NOMO-1 treated with DMSO at 0.1 percent for 48 hours (cell line): ENCODE data around the gene SELENOS.

Experiments used
- DNase-seq: peaks from one replicate; lab custom pipeline; 2025; ENCODE audit not compliant: unreplicated experiment; lab: John Stamatoyannopoulos, UW

SELENOS gene, protein sequence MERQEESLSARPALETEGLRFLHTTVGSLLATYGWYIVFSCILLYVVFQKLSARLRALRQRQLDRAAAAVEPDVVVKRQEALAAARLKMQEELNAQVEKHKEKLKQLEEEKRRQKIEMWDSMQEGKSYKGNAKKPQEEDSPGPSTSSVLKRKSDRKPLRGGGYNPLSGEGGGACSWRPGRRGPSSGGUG

DNA sequence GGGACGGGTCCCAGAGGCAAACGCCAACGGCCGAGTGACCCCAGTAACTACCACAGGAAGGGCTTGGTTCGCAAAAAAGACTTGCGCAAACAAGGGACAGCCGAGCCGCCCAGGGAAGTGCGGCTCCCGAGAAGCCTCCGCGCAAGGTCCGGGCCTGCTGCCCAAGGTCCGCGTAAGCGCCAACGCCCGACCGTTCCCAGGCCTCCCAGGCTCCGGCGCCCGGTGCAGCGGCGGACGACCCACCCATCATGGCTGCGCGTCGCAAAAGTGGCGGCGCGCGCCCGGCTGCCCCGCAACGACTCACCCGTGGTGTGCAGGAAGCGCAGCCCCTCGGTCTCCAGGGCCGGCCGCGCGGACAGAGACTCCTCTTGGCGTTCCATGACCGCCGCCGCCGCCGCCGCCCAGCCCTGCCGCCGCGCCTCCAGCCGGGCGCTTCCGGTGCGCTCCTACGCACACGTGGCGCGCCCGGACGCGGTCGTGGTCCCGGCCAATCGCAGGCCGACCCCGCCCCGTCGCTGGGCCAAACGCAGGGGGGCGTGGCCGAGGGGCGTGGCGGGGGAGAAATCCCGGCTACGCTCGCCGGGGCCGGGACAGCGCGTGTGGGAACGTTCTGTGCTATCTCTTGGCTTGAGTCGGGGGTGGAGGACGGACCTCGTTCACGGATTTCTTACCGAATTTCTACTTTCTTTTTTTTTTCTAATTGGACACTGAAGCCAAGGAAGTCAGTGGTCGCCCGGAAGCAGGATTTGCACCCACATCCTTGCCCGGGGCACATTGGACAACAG is at the start of gene SELENOS:
TSS of gene SELENOS (minus strand) at position 448 of the 785 bp plus-strand sequence. CDS start at position 380, 68 bp downstream.
- DNase-seq: peak; percentile 82

DNA sequence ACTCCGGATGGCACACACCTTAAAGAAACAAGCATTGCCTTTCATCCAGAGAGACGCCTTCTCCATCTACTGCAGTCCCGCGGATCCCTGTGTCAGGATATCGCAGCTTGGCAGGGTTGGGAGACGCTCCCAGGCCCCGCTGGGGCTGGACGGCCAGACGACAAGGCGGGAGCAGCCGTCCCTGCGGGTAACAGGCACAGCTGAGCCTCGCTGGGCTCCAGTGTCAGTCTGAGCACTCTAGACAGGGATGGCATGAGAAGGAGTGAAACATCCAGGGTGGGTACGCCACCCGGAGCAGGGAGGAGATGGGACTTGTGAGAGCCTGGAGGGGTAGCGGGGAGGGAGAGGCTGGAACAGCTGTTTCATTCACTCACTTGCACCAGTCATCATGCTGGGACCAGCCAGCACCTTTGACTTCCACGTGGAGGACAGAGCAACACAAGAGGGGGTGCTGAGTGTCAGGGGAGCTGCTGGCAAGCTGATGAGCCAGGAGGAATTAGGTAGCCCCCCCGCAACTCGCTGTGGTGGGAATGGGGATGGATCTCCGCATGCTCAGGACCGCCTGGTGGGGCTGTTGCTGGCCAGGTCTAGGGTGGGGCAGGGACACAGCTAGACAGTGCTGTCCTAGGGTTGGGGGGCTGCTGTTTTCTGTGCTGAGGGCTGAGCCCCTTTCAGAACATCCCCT is 49.3 kb upstream of the SELENOS start:
- DNase-seq: no peak

DNA sequence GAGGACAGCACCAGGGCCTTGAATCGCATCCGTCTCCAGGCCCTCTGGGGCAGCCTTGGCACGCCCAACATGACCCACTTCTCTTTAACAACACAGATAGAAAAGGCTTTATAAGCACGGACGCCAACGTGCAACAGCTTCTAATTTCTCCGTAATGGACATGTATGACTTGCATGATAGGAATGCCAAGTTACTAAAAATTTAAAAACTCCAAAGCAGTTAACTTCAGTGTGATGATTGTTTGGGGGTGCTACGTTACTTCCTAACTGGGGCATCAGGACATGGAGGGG is 48.7 kb upstream of the SELENOS start:
- DNase-seq: no peak

DNA sequence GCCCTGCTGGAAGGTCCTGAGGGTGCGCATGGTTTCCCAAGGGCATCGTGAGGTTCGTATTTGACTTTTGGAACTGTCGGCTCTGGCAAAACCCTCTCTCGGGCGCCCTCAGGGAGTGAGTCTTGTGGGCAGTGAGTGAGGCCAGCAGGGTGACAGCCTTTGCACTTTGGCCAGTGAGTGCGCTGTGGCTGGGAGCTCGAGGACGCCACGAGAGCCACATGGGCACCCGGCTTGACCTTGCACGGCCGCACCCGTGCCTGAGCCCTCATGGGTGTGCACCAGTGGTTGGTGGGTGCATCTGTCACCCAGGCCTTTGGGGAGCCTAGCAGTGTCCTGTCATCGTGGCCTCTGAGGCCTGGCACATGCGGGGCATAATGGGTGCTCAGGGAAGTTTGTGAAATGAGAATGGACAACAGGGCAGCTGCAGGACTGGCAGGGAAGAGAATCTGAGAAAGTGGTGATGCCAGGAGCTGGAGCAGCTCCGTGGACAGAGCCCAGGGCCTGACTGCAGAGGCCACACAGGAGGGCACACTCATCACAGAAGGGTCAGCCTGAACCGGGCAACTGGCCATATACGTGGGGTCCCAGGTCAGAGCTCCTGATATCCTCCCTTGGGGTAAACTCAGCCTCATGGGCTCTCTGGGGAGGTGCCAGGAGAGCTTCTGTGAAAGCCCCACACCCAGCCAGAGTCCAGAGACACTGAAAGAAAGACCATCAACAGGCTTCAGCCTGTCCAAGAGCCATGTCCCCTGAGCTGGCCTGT is 48.2 kb upstream of the SELENOS start:
- DNase-seq: no peak

DNA sequence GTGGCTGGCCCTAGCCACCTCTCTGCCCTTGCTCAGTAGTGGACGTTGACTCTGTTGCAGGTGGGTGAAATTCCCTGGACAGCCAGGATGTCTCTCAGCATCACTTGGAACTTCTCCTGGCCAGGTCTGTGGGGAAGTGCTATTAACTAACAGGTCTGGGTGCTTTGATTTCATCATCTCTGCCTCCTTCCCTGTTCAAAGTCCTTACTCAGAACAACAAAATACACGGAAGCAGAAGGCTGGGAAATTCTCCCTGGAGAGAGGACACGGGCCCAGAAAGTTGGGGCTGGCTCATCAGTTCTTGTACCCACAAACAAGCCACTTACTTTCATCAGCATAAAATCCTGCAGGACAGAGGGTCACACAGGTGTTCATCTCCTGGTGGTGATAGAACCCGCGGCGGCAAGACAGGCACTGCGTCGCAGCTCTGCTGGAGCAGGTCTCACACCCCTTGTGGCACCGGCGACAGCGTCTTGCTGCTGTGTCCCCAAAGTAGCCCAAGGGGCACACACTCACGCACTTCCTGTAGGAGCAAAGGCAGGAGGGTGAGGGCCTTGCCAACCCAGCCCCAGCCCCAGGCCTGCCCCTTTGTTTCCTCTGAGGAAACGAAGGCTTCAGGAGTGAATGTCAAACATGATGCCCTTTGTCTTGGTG is 47.4 kb upstream of the SELENOS start:
- DNase-seq: no peak

DNA sequence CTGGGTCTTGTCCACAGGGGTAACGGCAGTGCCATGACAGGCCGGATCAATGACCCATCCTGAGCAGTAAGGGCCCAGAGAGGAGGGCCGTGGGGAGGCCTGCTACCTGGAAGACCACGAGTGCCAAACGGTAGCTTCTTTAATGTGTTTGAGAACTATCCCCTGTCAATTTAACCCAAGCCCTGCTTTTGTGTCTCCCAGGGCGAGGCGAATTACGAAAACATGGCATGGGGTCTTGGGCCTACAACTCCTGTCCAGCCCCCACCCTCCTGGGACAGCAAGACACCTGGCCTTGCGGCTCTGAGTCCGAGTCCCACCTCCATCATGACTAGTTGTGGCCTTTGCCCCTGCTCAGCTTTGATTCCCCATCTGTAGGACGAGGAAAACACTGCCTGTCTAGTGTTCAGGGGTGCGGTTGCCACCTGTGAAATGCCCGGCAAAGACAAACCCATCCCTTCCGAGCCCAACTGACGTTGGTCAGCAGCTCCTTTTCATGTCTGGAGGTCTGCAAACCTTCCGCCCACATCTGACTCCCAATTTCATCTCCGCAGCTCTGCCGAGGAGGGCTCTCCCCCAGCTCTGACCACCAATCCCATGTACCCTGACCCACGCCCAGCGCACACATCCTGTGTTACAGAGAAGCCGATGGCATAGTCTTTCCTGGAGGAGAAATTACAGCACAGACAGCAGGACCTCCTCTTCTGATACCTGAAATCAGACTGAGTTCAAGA is 46.7 kb upstream of the SELENOS start:
- no peak for DNase-seq

DNA sequence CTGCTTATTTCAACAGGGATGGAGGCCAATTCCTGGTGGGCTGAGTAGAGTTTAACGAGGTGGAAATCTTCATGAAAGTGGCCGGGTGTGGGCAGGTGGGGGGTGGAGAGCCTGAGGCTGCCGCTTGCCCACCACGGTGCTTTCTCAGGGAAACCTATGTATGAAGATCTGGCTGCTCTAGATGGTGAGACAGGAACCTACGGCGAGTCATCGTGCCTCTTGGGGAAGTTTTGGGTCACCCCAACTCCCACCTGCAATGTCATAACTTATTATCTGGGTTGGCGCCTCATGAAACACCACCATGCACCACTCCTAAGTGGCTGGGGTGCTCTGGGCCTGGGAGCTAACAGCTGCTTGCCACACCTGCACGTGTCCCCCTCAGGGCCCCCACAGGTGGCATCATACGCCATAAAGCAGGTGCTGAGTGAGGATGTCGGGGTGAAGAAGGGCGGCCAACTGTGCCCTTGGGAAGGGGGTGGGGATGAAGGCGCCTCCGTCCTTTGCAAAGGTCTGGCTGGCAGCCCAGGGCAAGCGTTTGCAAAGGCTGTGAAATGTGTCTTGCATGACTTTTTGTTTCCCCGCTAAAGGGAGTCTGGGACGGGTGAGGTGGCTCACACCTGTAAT is 45.7 kb upstream of the SELENOS start:
- no peak for DNase-seq

DNA sequence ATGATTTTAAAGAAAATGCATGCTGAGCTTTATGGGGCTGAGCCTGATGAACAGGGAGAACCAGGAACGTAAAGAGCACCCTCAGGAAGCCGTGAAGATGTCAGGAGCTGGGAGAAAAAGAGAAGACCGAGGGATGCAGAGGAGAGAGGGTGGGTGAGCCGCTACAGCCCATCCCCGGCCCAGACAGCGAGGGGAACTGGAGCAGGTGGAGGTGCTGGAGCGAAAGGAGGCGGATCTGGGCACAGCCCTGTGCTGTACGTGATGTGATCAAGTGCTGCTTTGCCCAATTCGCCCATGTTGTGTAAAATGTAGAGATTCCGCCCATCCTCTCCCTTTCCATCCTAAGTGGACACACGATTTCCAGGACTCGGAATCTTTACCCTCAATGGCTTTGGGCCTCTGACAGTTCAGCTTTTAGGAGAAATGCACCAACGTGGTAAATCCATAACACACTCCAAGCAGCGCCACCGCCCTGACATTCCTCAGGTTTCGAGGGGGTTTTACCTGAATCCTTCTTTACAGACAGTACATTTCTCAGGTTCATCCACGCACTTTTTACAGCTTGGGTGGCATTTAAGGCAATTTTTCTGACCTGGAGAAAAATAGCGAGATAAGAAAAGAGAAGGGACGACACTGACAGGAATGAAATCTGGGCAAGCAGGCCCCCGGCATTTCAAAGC is 44.9 kb upstream of the SELENOS start:
- no peak for DNase-seq

DNA sequence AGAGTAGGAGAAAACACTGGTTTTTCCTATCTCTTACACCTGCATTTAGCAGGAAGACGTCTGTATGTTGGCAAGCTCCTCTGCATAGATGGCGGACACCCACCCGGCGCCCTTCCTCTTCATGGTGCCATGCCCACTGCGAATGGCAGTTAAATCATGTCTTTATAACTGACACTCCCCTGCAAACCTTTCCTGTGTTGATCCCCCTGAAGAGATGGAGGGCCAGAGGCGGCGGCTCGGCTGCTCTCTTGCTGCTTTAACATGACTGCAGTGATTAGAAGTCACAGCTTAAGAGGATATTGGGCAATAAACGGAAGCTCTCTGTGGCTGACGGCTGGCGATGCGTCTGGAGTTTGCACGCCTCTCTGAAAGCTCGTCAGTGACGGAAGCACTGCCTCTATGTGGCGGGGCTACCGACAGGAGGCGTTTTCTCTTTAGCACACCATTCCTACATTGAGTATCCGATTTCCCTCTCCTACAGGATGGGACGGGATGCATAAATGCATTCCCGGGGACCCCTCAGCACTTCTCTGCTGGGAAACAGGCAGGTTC is 43.3 kb upstream of the SELENOS start:
- peak; percentile 94 for DNase-seq

DNA sequence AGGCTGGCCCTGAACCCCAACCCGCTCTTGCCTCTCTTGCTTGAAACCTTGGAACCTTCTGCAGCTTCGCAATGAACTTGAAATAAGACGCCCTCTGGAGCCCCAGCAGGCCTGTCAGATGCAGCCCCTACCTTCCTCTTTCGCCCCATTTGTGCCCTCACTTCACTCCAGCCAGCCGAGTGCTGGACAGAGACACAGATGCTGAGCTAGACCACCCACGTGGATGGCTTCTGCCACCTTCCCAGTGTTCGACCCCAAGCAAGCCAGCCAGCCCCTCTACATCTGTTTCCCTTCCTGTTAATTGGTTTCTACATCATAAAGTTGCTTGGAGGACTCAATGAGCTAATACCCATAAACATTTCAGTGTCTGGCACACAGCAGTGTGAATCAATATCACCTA is 41.6 kb upstream of the SELENOS start:
- DNase-seq: no peak

DNA sequence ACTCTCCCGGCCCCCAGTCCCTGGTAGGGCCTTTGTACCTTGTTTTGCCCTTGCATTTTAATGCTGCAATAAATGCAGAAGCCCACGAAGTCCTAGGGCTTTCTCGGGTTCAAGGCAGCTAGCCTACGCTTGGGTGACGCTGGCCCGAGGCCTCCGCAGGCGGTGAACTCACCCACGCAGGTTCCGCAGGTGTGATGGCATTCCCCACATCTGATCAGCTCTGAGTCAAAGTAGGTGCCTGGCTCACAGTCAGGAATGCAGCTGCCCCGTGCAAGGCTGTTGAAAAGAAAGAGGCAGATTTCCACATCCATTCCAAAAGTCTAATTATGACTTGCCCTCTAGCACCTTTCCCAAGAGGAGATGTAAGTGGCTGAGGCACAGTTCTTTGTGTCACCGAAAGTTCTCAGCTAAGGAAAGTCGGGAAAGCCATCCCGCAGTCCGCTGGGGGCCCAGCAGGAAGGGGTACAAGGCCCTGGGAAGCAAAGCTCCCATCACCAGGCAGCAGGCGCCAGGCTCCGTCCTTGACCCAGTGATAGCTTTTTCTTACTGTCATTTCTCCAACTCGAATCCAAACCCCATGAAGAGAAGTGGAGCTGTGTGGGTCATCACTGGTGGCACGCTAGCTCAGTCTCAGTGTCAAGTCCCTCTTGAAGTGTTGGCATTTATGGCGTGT is 41.0 kb upstream of the SELENOS start:
- DNase-seq: no peak

DNA sequence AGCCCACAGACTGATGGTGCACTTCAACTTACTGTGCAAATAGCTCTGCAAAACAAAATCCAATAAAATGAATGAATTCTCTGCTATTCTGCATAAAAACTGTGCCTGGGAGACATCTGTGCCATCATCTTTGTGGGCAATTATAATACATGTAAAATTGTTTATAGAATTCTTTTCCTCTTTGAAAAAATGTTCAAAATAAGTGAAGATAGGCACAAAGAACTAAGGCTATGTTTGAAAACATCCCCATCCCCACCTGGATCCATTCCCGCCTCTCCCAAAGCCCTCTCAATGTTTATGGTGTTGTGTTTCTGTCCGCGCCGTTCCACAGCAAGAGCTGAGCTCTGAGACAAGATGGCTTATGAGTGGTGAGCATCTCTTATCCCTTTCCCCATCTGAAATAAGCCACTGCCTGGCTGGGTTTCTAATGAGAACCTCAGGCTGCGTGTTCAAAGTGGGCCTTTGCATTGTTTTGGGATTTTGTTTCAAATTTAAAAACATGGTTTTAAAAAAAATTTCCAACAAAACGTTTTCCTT is 40.1 kb upstream of the SELENOS start:
- no peak for DNase-seq

DNA sequence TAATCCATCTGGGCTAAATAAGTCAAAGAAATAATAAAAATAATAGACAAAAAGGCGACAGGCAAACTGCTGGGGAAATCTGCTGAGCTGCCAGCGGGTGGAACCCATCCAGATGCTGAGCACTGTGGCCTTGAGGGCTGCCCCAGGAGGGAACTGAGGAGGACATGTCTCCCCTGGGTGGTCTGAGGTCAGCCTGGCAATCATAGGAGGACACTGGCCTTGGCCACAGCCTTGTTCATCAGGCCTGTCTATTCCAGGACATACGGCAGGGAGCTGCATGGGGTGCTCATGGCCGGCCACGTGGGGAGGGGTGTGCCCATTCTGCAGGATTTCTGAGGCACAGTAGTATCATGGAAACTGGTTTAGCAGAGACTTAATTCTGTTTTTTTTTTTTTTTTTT is 39.2 kb upstream of the SELENOS start:
- no peak for DNase-seq

DNA sequence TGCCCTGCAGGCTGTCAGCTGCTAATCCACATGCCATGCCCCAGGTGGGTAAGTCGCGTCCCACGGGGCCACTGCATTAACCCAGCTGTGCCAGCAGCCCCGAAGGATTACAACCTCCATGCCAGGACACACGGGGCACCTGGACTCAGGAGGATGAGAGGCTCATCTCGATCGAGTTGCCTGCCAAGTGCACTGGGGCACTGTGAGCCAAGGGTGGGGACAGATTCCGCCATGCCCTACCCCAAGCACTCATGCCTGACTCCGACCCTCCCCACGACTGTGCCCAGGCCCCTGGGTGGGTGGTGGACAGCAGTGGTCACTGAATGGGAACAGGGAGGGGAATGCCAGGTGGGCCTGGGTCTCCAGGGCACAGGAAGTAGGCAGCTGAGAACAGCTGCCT is 38.5 kb upstream of the SELENOS start:
- DNase-seq: no peak

DNA sequence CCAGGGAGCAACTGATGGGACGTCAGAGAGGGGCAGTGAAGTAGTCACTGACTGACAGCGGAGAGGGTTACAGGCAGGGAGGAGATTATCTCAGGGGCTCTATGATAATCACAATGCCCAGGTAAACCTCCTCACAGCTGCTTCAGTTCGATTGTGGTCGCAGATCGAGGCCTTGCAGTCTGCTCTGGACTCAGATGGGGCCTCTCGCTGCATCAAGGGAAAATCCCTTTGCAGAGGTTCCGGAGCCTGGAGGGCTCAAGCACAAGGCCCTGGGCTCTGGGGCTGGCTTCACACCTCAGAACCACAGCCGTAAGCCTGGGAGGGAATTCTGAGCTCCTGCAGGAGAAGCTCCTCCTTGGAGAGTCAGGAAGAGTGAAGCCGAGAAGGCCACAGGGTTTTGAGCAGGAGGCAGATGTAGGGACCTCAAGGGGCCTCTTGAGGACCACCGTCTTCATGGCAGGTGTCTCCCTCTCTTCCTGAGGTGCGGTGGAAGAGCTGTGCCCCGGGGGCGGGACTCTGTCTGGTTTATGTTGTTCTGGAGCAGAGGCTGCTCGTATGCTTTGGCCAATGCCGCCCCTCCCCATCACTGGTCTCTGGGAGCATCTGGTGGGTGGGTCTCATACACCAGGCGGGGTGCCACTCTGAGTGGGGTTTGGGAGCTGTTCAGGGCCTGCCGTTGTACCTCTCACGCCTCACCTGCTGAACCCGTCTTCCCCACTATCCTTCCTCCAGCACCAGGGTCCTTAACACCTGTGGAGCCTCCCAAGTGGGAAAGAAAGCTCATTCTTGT is 37.2 kb upstream of the SELENOS start:
- no peak for DNase-seq

DNA sequence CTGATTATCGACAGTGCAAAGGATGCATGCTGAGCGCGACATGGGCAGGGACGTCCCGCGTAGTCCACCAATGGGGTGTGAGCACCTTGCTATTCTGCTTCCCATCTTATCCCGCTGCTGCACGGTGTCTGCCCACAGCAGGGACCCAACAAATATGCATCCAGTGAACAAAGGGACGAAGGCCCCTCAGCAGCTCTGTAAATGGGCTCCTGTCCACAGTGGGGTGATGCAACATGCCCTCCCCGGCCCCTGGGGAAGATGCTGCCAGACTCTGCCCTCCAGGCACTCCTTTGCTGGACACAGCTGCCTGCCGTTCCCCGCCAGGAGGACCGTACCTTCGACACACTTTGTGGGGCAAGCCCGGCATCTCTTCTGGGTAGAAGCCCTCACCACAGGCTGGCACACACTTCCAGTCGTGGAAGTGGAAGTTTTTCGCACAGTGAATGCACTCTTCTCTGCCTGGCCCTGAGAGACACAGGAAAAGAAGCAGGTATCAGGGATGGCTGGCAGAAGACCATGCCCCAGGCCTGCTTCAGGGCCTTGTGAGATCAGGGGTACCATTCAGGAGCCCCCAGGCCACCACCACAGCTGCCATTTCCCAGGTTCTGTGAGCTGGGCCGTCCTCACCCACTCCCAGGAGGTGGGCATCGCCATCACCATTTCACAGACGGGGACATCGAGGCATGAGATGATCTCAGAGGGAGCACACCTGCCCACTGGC is 35.9 kb upstream of the SELENOS start:
- no peak for DNase-seq

DNA sequence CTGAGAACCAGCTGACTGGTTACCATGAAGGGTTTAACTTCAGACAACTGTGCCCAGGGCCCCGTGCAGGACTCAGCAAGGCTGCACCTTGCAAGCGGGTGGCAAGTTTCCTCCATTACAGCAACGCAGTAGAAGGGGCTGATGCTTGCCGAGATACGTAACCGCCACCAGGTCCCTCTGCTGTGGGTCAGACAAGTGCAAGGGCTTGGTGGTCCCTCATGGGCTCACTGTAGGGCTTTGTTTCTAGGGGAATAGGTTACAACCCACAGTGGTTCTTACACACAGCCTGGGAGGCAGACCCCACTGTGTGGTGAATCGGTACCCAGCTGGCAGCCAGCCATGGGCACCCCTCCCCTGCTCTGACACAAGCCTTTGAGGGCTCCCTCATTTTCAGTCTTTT is 33.2 kb upstream of the SELENOS start:
- no peak for DNase-seq
